ENCODE data around the gene CKMT2. TPM values are rescaled to one million over a fixed set of nuclear protein-coding genes. Genes with fewer than 3 reads are reported as not detected.
A peak's percentile ranks its signal among the peaks of the same experiment; 100 is the strongest.

The CKMT2 gene
- polyA plus RNA-seq, 1 experiment = 0.17 TPM

GRCh38 chr5:81300921-81301270 is 67.8 kb downstream of the CKMT2 start:
- Histone ChIP-seq H3K27me3 (ENCODE audit: control insufficient read depth, insufficient read depth, low read length) (no peaks in the 10 kb centered on the region), H3K36me3 (ENCODE audit: control insufficient read depth, insufficient read depth, low read length) (peaks cover 1% of the 10 kb centered on the region; the same call in 1 of the 2 replicates), H3K4me3 (ENCODE audit: low read depth, low read length) (peak overlapping the region; percentile 63)
- POLR2A ChIA-PET = interaction anchor here (0.5 kb wide), 1 partner anchor 18 kb away, joined by 3 read pairs; no protein-coding TSS in a partner anchor
- TF ChIP-seq CTCF (IDR thresholded peaks at IDR 0.05; ENCODE audit: insufficient read depth, low read depth, low read length) = no peak
- CTCF ChIA-PET = interaction anchor here (0.7 to 1.6 kb wide), 2 partner anchors 9 to 18 kb away, joined by 3 to 8 read pairs; no protein-coding TSS in a partner anchor
- DNase-seq (ENCODE audit: low read depth) = no peak

- ChIA-PET POLR2A (interaction anchor here (0.5 to 1.7 kb wide), 2 partner anchors 14 to 18 kb away, joined by 3 to 7 read pairs; no protein-coding TSS in a partner anchor), CTCF (interaction anchor here (0.7 to 1.6 kb wide), 3 partner anchors 18 to 958 kb away, joined by 3 to 4 read pairs (median 3); no protein-coding TSS in a partner anchor)
- Histone ChIP-seq H3K27me3 (ENCODE audit: control insufficient read depth, insufficient read depth, low read length) (no peaks in the 10 kb centered on the region), H3K36me3 (ENCODE audit: control insufficient read depth, insufficient read depth, low read length) (peaks cover 1% of the 10 kb centered on the region; the same call in 1 of the 2 replicates), H3K4me3 (ENCODE audit: low read depth, low read length) (peak within 1 kb of the TSS; percentile 63)
- peak; percentile 52 for DNase-seq (ENCODE audit: low read depth)
- TF ChIP-seq CTCF (IDR thresholded peaks at IDR 0.05; ENCODE audit: insufficient read depth, low read depth, low read length) = peak; percentile 45; the same call in 1 of the 2 replicates
Measured at GRCh38 chr5:81301271-81302015, 68.3 kb downstream of the CKMT2 start, which contains the start of gene ZCCHC9. ZCCHC9 (plus strand) TSS chr5:81301587; CDS start chr5:81304758, 3,171 bp downstream.

- ChIA-PET POLR2A (interaction anchor here (1.7 kb wide), 1 partner anchor 13 kb away, joined by 7 read pairs; no protein-coding TSS in a partner anchor), CTCF (interaction anchor here (0.6 to 1.6 kb wide), 3 partner anchors 12 to 957 kb away, joined by 3 to 4 read pairs (median 4); no protein-coding TSS in a partner anchor)
- Histone ChIP-seq H3K4me3 (ENCODE audit: low read depth, low read length) (peak overlapping the region; percentile 63), H3K36me3 (ENCODE audit: control insufficient read depth, insufficient read depth, low read length) (peaks cover 1% of the 10 kb centered on the region; the same call in 1 of the 2 replicates), H3K27me3 (ENCODE audit: control insufficient read depth, insufficient read depth, low read length) (no peaks in the 10 kb centered on the region)
- no peak for DNase-seq (ENCODE audit: low read depth)
- TF ChIP-seq CTCF (IDR thresholded peaks at IDR 0.05; ENCODE audit: insufficient read depth, low read depth, low read length) = no peak
Measured at GRCh38 chr5:81302596-81302995, 69.5 kb downstream of the CKMT2 start.

GRCh38 chr5:81303563-81303962 is 70.4 kb downstream of the CKMT2 start:
- POLR2A ChIA-PET = interaction anchor here (0.6 kb wide), 1 partner anchor 861 kb away, joined by 3 read pairs; no protein-coding TSS in a partner anchor
- peaks cover 1% of the 10 kb centered on the region; the same call in 1 of the 2 replicates for H3K36me3 ChIP-seq (ENCODE audit: control insufficient read depth, insufficient read depth, low read length)
- H3K4me3 ChIP-seq (ENCODE audit: low read depth, low read length) = no peak overlapping the region
- DNase-seq (ENCODE audit: low read depth) = no peak
- no peak for TF ChIP-seq CTCF (IDR thresholded peaks at IDR 0.05; ENCODE audit: insufficient read depth, low read depth, low read length)
- CTCF ChIA-PET = interaction anchor here (1.1 kb wide), 1 partner anchor 11 kb away, joined by 4 read pairs; no protein-coding TSS in a partner anchor
- no peaks in the 10 kb centered on the region for H3K27me3 ChIP-seq (ENCODE audit: control insufficient read depth, insufficient read depth, low read length)

- ChIA-PET CTCF (no interaction called here), POLR2A (no interaction called here)
- no peak overlapping the region for H3K4me3 ChIP-seq (ENCODE audit: low read depth, low read length)
- no peak for DNase-seq (ENCODE audit: low read depth)
- peaks cover 1% of the 10 kb centered on the region; the same call in 1 of the 2 replicates for H3K36me3 ChIP-seq (ENCODE audit: control insufficient read depth, insufficient read depth, low read length)
- no peak for TF ChIP-seq CTCF (IDR thresholded peaks at IDR 0.05; ENCODE audit: insufficient read depth, low read depth, low read length)
- H3K27me3 ChIP-seq (ENCODE audit: control insufficient read depth, insufficient read depth, low read length) = no peaks in the 10 kb centered on the region
Measured at GRCh38 chr5:81305785-81306184, 72.7 kb downstream of the CKMT2 start.
